ENCODE results near the gene SYCP2L.

SYCP2L gene

GRCh38 chr6:10954590-10955010, 67.7 kb downstream of the SYCP2L start:
- peak; percentile 81 for TF ChIP-seq CTCF (IDR thresholded peaks at IDR 0.05; ENCODE audit: borderline replicate concordance, control extremely low read depth, extremely low read depth, insufficient read depth, missing control alignments)
- in situ Hi-C loops (cut with MboI; ENCODE audit: low sequenced_read_pairs, unreplicated experiment), result loop anchor here (10.0 kb wide), 2 partner anchors 110 to 620 kb away; no protein-coding TSS in a partner anchor
- DNase-seq (ENCODE audit: low spot score), result peak; percentile 67

- TF ChIP-seq CTCF (IDR thresholded peaks at IDR 0.05; ENCODE audit: borderline replicate concordance, control extremely low read depth, extremely low read depth, insufficient read depth, missing control alignments), result no peak
- in situ Hi-C loops (cut with MboI; ENCODE audit: low sequenced_read_pairs, unreplicated experiment), result loop anchor here (10.0 kb wide), 2 partner anchors 108 to 618 kb away; no protein-coding TSS in a partner anchor
- no peak for DNase-seq (ENCODE audit: low spot score)
Measured at GRCh38 chr6:10956776-10957175, 69.9 kb downstream of the SYCP2L start.

- no peak for TF ChIP-seq CTCF (IDR thresholded peaks at IDR 0.05; ENCODE audit: borderline replicate concordance, control extremely low read depth, extremely low read depth, insufficient read depth, missing control alignments)
- in situ Hi-C loops (cut with MboI; ENCODE audit: low sequenced_read_pairs, unreplicated experiment), result loop anchor here (10.0 kb wide), 2 partner anchors 107 to 617 kb away; no protein-coding TSS in a partner anchor
- DNase-seq (ENCODE audit: low spot score), result no peak
Measured at GRCh38 chr6:10957414-10957886, 70.6 kb downstream of the SYCP2L start.

GRCh38 chr6:10960171-10960570, 73.3 kb downstream of the SYCP2L start:
- in situ Hi-C loops (cut with MboI; ENCODE audit: low sequenced_read_pairs, unreplicated experiment), result no loop called here
- no peak for DNase-seq (ENCODE audit: low spot score)
- TF ChIP-seq CTCF (IDR thresholded peaks at IDR 0.05; ENCODE audit: borderline replicate concordance, control extremely low read depth, extremely low read depth, insufficient read depth, missing control alignments), result no peak

GRCh38 chr6:10961837-10962236, 75.0 kb downstream of the SYCP2L start:
- in situ Hi-C loops (cut with MboI; ENCODE audit: low sequenced_read_pairs, unreplicated experiment), result no loop called here
- DNase-seq (ENCODE audit: low spot score), result no peak
- no peak for TF ChIP-seq CTCF (IDR thresholded peaks at IDR 0.05; ENCODE audit: borderline replicate concordance, control extremely low read depth, extremely low read depth, insufficient read depth, missing control alignments)

- DNase-seq (ENCODE audit: low spot score), result no peak
- in situ Hi-C loops (cut with MboI; ENCODE audit: low sequenced_read_pairs, unreplicated experiment), result no loop called here
- no peak for TF ChIP-seq CTCF (IDR thresholded peaks at IDR 0.05; ENCODE audit: borderline replicate concordance, control extremely low read depth, extremely low read depth, insufficient read depth, missing control alignments)
Measured at GRCh38 chr6:10962673-10963072, 75.8 kb downstream of the SYCP2L start.

Data from GM13976 (cell line).